ENCODE results near the gene SYNDIG1. TPM values are rescaled to one million over a fixed set of nuclear protein-coding genes. Genes with fewer than 3 reads are reported as not detected.

SYNDIG1 gene
- total and polyA plus RNA-seq, 5 donors: 26.3 to 38.6 (median 34.6) TPM

DNA sequence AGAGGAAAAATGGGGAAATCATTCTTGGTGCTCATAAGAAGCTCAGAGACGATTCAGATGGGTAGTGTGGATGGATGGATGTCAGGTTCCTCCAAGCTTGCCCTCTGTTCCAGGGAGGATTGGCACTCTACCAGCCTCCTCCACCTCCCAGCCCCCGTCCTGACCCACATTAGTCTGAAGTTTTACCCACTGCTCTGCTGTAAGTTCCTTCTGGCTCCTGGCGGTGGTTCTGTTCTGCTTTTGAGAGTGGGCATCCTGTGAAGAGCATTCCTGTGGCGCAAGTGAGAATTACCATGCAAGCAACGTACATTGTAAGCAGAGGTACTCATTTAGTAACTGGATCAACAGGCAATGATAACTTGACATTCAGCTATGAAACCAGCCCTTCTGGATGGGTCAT is 103.4 kb downstream of the SYNDIG1 start:
- 75% methylated on average over 5 of the region's 5 CpGs for WGBS
- no peaks in the 10 kb centered on the region for H3K27me3 ChIP-seq (ENCODE audit: control insufficient read depth, insufficient read depth)
- intact Hi-C loops (cut with DNase I): no loop called here
- H3K9me3 ChIP-seq (ENCODE audit: control insufficient read depth, low read length): no peaks in the 10 kb centered on the region
- H3K4me3 ChIP-seq (ENCODE audit: low read length): no peak overlapping the region
- H3K27ac ChIP-seq (ENCODE audit: low read length): no peak overlapping the region
- DNase-seq (no peak), ATAC-seq (no peak)
- no peaks in the 10 kb centered on the region for H3K4me1 ChIP-seq (ENCODE audit: control insufficient read depth, insufficient read depth, low read length)

DNA sequence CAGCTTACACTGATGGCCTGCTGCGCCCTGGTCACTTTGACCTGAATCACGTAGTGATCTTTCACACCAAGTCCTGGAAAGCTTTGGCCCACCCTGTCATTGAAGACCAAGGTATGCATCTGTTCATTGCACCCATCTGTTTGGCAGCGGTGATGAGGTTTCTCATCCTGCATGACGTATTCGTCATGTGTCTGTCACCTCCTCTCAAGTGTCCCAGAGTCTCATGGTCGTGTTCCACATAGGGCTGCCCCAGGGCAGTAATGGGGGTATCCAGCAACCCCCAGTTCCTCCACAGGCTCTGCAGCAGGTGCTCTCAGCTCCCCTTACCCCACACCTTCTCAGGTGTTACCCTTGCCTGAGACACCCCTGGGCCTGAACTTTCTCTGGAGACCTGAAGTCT is 104.1 kb downstream of the SYNDIG1 start:
- intact Hi-C loops (cut with DNase I): no loop called here
- DNase-seq (no peak), ATAC-seq (no peak)
- H3K27ac ChIP-seq (ENCODE audit: low read length): no peak overlapping the region
- no peaks in the 10 kb centered on the region for H3K9me3 ChIP-seq (ENCODE audit: control insufficient read depth, low read length)
- WGBS: 85% methylated on average over 6 of the region's 6 CpGs
- H3K27me3 ChIP-seq (ENCODE audit: control insufficient read depth, insufficient read depth): no peaks in the 10 kb centered on the region
- H3K4me1 ChIP-seq (ENCODE audit: control insufficient read depth, insufficient read depth, low read length): no peaks in the 10 kb centered on the region
- H3K4me3 ChIP-seq (ENCODE audit: low read length): no peak overlapping the region

DNA sequence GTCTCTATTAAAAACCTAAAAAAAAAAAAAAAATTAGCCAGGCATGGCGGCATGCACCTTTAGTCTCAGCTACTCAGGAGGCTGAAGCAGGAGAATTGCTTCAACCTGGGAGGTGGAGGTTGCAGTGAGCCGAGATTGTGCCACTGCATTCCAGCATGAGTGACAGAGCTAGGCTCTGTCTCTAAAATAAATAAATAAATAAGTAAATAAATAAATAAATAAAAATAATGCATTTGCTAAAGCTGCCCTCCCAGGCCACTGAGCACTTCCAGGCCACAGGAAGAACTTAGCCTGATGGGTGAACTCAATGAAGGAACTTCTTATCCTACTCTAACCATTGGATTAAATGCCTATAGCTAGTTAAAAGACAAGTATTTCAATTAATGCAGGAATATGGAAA is 104.9 kb downstream of the SYNDIG1 start:
- no peaks in the 10 kb centered on the region for H3K9me3 ChIP-seq (ENCODE audit: control insufficient read depth, low read length)
- no peaks in the 10 kb centered on the region for H3K27me3 ChIP-seq (ENCODE audit: control insufficient read depth, insufficient read depth)
- DNase-seq: no peak
- 90% methylated on average over 2 of the region's 2 CpGs for WGBS
- H3K27ac ChIP-seq (ENCODE audit: low read length): no peak overlapping the region
- intact Hi-C loops (cut with DNase I): no loop called here
- no peak for ATAC-seq
- no peak overlapping the region for H3K4me3 ChIP-seq (ENCODE audit: low read length)
- H3K4me1 ChIP-seq (ENCODE audit: control insufficient read depth, insufficient read depth, low read length): no peaks in the 10 kb centered on the region

DNA sequence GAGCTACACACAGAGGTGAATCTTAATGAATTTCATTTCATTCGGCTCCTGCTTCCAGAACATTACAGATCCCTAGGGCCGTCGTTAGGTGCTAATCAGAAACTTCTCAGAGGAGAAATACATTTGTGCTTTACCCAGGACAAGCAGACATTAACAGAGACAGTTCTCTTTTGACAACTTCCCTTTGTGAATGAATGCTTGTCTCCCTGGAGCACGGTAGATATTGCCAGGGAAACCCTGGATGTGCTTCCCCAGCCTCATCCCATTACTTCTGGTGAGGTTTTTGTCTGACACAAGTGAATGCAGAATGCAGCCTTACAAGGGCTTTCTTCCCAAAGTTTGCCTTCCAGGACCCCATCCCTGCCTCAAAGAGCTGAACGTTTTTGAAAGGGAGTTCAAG is 105.4 kb downstream of the SYNDIG1 start:
- 84% methylated on average over 5 of the region's 5 CpGs for WGBS
- DNase-seq (no peak), ATAC-seq (no peak)
- Histone ChIP-seq H3K27me3 (ENCODE audit: control insufficient read depth, insufficient read depth) (no peaks in the 10 kb centered on the region), H3K27ac (ENCODE audit: low read length) (no peak overlapping the region), H3K9me3 (ENCODE audit: control insufficient read depth, low read length) (no peaks in the 10 kb centered on the region), H3K4me3 (ENCODE audit: low read length) (no peak overlapping the region), H3K4me1 (ENCODE audit: control insufficient read depth, insufficient read depth, low read length) (no peaks in the 10 kb centered on the region)
- intact Hi-C loops (cut with DNase I): no loop called here

- intact Hi-C loops (cut with DNase I): no loop called here
- DNase-seq: no peak
- no peak for ATAC-seq
- H3K27ac ChIP-seq (ENCODE audit: low read length): no peak overlapping the region
- H3K4me1 ChIP-seq (ENCODE audit: control insufficient read depth, insufficient read depth, low read length): no peaks in the 10 kb centered on the region
- no peaks in the 10 kb centered on the region for H3K9me3 ChIP-seq (ENCODE audit: control insufficient read depth, low read length)
- 90% methylated on average over 4 of the region's 4 CpGs for WGBS
- no peaks in the 10 kb centered on the region for H3K27me3 ChIP-seq (ENCODE audit: control insufficient read depth, insufficient read depth)
- no peak overlapping the region for H3K4me3 ChIP-seq (ENCODE audit: low read length)
Measured at GRCh38 chr20:24575811-24576210, 106.4 kb downstream of the SYNDIG1 start.

DNA sequence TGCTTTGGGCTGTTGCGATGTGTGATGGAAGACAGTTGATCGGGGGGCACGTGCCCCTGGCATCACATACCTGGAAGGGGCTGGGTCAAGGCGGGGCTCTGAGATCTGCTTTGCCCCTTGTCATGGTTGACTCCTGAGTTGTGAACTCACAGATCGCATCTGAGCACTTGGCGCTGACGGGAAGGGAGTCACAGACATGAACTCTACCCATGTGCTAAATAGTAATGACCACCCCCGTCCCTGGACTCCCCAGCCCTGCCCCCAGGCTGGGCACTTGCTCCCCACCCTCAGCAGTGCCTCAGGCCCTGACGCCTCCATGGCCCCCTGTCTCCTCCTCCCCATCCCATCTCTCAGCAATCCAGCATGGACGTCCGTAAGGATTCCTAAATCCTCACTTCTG is 107.0 kb downstream of the SYNDIG1 start:
- no peaks in the 10 kb centered on the region for H3K4me1 ChIP-seq (ENCODE audit: control insufficient read depth, insufficient read depth, low read length)
- intact Hi-C loops (cut with DNase I): no loop called here
- no peak overlapping the region for H3K4me3 ChIP-seq (ENCODE audit: low read length)
- no peaks in the 10 kb centered on the region for H3K27me3 ChIP-seq (ENCODE audit: control insufficient read depth, insufficient read depth)
- WGBS: 90% methylated on average over 11 of the region's 11 CpGs
- ATAC-seq: no peak
- no peak for DNase-seq
- no peaks in the 10 kb centered on the region for H3K9me3 ChIP-seq (ENCODE audit: control insufficient read depth, low read length)
- H3K27ac ChIP-seq (ENCODE audit: low read length): no peak overlapping the region

GRCh38 chr20:24577271-24577909 is 108.0 kb downstream of the SYNDIG1 start:
- Histone ChIP-seq H3K4me1 (ENCODE audit: control insufficient read depth, insufficient read depth, low read length) (no peaks in the 10 kb centered on the region), H3K27me3 (ENCODE audit: control insufficient read depth, insufficient read depth) (no peaks in the 10 kb centered on the region), H3K27ac (ENCODE audit: low read length) (no peak overlapping the region), H3K9me3 (ENCODE audit: control insufficient read depth, low read length) (no peaks in the 10 kb centered on the region), H3K4me3 (ENCODE audit: low read length) (no peak overlapping the region)
- intact Hi-C loops (cut with DNase I): no loop called here
- no peak for ATAC-seq
- WGBS: 88% methylated on average over 10 of the region's 10 CpGs
- no peak for DNase-seq

DNA sequence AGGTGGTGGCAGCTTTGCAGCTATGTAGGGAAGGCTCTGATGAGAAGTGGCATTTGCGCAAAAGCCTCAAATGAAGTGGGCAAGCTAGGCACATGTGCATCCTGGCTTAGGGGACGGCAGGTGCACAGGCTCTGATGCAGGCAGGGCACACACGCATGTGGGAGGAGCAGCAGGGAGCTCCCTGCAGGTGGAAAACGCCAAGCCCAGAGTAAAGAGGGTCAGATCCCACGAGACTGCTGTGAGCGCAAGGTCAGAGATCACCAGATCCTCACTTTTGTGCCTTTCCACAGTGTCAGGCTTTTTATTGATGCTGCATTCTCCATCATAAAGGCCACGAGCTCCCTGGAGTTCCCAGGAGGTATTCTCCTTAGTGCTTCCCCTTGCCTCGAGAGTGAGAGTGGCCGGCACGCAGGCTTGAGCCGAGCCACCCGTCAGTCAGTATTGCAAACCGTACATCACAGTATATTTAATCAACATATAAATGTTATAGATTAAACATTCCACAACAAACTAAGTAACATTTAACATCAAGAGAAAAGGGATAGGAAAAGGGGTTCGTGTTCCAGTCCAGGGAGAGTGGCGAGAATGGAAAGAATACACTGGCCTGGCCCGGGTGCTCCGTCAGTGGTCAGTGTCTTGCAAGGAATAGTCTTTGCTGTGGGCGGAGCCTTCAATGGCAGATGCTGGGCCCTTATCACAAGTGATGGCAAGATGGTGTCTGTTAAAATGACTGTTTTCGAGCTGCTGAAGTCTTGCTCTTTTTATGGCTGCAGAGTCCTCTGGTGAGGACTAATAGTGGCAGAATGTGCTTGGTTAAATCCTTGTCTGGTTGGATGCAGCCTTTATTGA is 109.4 kb downstream of the SYNDIG1 start:
- no peak overlapping the region for H3K27ac ChIP-seq (ENCODE audit: low read length)
- WGBS: 85% methylated on average over 19 of the region's 19 CpGs
- H3K4me3 ChIP-seq (ENCODE audit: low read length): no peak overlapping the region
- no peak for DNase-seq
- no peaks in the 10 kb centered on the region for H3K4me1 ChIP-seq (ENCODE audit: control insufficient read depth, insufficient read depth, low read length)
- no peaks in the 10 kb centered on the region for H3K9me3 ChIP-seq (ENCODE audit: control insufficient read depth, low read length)
- no peaks in the 10 kb centered on the region for H3K27me3 ChIP-seq (ENCODE audit: control insufficient read depth, insufficient read depth)
- intact Hi-C loops (cut with DNase I): no loop called here
- no peak for ATAC-seq

DNA sequence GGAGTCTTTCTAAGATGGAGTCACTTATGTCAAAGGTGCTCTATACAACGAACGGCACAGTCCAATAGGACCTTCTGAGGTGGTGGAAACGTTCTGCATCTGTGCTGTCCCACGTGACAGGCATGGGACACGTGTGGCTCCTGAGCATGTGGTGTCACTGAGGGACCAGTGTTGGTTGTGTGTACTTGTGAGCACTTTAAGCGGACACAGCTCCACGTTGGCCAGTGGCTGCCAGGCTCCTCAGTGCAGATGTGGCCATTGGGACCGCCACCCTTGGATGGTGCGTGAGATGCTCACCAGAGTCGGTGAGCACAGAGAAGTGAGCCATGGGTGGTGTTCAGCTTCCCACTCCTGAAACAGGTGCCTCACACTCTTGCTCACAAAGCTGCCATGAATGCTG is 110.0 kb downstream of the SYNDIG1 start:
- intact Hi-C loops (cut with DNase I): no loop called here
- Histone ChIP-seq H3K9me3 (ENCODE audit: control insufficient read depth, low read length) (no peaks in the 10 kb centered on the region), H3K4me1 (ENCODE audit: control insufficient read depth, insufficient read depth, low read length) (no peaks in the 10 kb centered on the region), H3K27ac (ENCODE audit: low read length) (no peak overlapping the region), H3K27me3 (ENCODE audit: control insufficient read depth, insufficient read depth) (no peaks in the 10 kb centered on the region), H3K4me3 (ENCODE audit: low read length) (no peak overlapping the region)
- 89% methylated on average over 10 of the region's 10 CpGs for WGBS
- DNase-seq (no peak), ATAC-seq (no peak)

- H3K4me3 ChIP-seq (ENCODE audit: low read length): no peak overlapping the region
- no peak overlapping the region for H3K27ac ChIP-seq (ENCODE audit: low read length)
- H3K4me1 ChIP-seq (ENCODE audit: control insufficient read depth, insufficient read depth, low read length): no peaks in the 10 kb centered on the region
- ATAC-seq (no peak), DNase-seq (no peak)
- intact Hi-C loops (cut with DNase I): no loop called here
- no peaks in the 10 kb centered on the region for H3K9me3 ChIP-seq (ENCODE audit: control insufficient read depth, low read length)
- 80% methylated on average over 8 of the region's 8 CpGs for WGBS
- no peaks in the 10 kb centered on the region for H3K27me3 ChIP-seq (ENCODE audit: control insufficient read depth, insufficient read depth)
Measured at GRCh38 chr20:24580006-24580405, 110.6 kb downstream of the SYNDIG1 start.

- Histone ChIP-seq H3K9me3 (ENCODE audit: control insufficient read depth, low read length) (no peaks in the 10 kb centered on the region), H3K27ac (ENCODE audit: low read length) (no peak overlapping the region), H3K27me3 (ENCODE audit: control insufficient read depth, insufficient read depth) (no peaks in the 10 kb centered on the region), H3K4me1 (ENCODE audit: control insufficient read depth, insufficient read depth, low read length) (no peaks in the 10 kb centered on the region), H3K4me3 (ENCODE audit: low read length) (no peak overlapping the region)
- 94% methylated on average over 10 of the region's 10 CpGs for WGBS
- ATAC-seq (no peak), DNase-seq (no peak)
- intact Hi-C loops (cut with DNase I): no loop called here
Measured at GRCh38 chr20:24580855-24581254, 111.4 kb downstream of the SYNDIG1 start.

All from right cardiac atrium (tissue), 5 donors.